ENCODE data around the gene RAD9A. TPM values are rescaled to one million over a fixed set of nuclear protein-coding genes. Genes with fewer than 3 reads are reported as not detected.
A peak's percentile ranks its signal among the peaks of the same experiment; 100 is the strongest.

Gene RAD9A
- total RNA-seq, 2 donors from 2014 or later: 22.6 to 49.4 TPM

DNA sequence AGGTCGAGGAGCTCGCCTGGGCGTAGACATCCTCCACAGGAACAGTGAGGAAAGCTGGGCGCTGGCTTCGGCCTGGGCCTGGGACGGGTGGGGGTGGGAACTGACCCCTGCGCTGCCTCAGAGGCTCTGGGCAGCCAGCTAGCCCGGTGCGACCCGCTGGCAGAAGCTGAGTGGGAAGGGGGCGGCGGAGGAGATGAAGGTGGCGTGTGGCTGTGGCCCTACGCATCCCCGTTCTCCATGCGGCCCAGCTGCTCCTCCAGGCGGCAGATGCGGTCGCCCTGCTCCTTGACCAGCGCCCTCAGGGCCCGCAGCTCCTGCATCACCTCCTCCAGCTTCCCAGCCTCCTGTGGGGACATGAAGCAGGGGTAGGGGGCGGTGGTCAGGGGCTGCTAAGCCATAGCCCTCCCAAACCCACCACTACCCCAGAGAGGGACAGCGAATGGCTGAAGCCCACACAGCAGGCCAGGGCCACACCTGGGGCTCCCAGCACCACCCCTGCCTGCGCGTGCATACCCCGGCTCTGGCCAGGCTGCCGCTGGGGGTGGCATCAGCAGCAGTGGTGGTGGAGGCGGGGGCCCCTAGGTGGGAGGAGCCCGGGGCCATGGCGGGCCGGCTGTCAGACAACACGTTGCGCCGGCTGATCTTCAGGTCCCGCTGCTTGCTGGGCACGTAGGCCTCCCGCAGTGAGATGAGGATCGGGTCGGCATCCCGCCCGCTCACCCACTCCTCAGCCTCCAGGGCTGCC is 46.5 kb downstream of the RAD9A start:
- H3K9me3 ChIP-seq: no peaks in the 10 kb centered on the region
- H3K27ac ChIP-seq: no peak overlapping the region
- intact Hi-C loops (cut with DNase I): no loop called here
- 84 to 100% methylated on average over 1 to 39 of the region's 41 CpGs for WGBS, 2 donors
- TF ChIP-seq POLR2A (IDR thresholded peaks at IDR 0.05) (no peak), CTCF (IDR thresholded peaks at IDR 0.05) (no peak)
- H3K4me3 ChIP-seq: no peak overlapping the region
- no peak for ATAC-seq
- peaks cover 11% of the 10 kb centered on the region for H3K4me1 ChIP-seq
- H3K36me3 ChIP-seq (replicated peaks in 1 of 2; ENCODE audit: insufficient read depth in 1 of 2, low read depth in 2 of 2): no peaks in the 10 kb centered on the region
- no peak for DNase-seq
- H3K27me3 ChIP-seq: no peaks in the 10 kb centered on the region

DNA sequence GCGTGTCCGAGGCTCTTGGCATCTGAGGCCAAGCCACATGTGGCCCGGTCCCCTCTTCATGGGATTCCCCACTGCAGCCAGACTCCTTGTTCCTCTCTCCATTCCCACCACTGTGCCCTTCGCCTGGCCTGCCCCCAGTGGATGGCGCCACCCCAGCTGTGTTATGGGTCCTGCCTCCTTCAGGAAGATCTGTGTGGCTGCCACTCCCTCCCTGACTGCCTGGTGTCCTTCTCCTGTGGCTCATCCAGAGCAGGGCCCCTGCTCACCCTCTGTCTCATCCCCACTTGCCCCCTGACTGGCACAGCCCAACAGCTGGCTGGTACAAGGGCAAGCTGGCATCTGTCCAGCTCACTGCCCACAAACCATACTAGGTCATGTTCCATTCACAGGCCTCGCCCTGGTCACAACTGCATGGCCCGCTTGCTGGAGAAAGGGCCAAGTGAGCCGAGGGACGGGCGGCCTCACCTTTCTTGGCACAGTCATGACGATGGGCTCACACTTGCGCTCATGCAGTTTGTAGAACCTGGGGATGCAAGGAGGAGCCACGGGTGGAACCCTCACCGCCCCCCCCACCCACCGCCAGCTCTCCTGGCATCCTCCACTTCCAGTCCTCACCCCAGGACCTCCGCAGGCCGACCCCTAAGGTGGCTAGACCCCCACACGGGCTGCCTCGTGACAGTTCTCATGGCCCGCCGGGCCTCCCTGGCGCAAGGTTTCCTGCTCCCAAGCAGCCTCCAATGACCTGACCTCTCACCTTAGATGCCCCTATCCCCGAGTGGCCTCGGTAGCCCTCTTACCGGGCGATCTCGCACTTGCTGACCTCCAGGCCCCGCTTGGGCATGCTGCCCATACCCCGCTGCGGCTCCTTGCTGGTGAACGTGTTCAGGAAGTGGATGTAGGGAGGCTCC is 47.8 kb downstream of the RAD9A start:
- H3K4me3 ChIP-seq: no peak overlapping the region
- peak in 2 of 4 donors; percentile 33 to 49 for DNase-seq
- TF ChIP-seq POLR2A (IDR thresholded peaks at IDR 0.05) (no peak), CTCF (IDR thresholded peaks at IDR 0.05) (peak in 1 of 7 experiments; percentile 9)
- 74 to 78% methylated on average over 18 to 31 of the region's 31 CpGs for WGBS, 2 donors
- H3K9me3 ChIP-seq: no peaks in the 10 kb centered on the region
- no peaks in the 10 kb centered on the region for H3K27me3 ChIP-seq
- peaks cover 18% of the 10 kb centered on the region for H3K4me1 ChIP-seq
- ATAC-seq: no peak
- H3K27ac ChIP-seq: no peak overlapping the region
- intact Hi-C loops (cut with DNase I): no loop called here
- no peaks in the 10 kb centered on the region for H3K36me3 ChIP-seq (replicated peaks in 1 of 2; ENCODE audit: insufficient read depth in 1 of 2, low read depth in 2 of 2)

DNA sequence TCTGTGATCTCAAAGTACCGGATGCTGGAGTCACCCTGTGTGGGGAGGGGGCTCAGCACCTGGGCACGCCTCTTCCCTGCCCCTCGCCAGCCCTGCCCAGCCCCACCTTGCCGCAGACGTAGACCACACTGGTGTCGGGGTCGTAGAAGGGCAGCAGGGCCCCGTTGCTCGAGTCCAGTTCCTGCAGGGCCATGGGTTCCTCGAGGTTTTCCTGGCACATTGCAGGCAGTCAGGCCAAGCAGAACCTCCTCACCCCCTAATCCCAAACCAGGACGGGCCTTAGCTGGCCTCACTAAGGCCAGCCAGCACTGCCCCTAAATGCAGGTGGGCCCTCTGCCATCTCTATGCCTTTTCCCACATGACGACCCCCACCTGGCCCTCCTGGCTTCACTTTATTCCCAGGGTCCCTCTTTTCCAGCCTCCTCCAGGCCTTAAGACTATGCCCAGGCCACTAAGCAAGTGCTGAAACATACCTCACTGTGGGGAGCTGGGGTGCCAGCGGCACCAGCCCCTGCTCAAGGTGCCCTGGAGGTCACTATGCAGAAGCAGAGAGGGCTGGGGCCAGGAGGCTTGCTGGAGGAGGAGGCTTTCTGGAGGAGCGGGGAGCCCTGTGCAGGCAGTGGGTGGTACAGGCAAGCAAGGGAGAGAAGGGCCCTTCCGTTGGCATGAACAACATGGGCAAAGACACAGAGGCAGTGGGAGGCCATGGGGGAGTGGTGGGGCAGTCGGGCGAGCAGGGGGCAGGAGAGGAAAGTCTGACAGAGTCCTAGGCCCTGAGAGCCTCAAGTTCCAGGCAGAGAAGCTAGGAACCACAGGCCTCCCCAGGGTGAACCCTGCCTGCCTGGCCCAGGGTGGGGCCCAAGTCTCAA is 48.7 kb downstream of the RAD9A start:
- H3K4me3 ChIP-seq: no peak overlapping the region
- H3K9me3 ChIP-seq: no peaks in the 10 kb centered on the region
- ATAC-seq: no peak
- peaks cover 21% of the 10 kb centered on the region for H3K4me1 ChIP-seq
- H3K36me3 ChIP-seq (replicated peaks in 1 of 2; ENCODE audit: insufficient read depth in 1 of 2, low read depth in 2 of 2): no peaks in the 10 kb centered on the region
- TF ChIP-seq POLR2A (IDR thresholded peaks at IDR 0.05): no peak
- TF ChIP-seq CTCF (IDR thresholded peaks at IDR 0.05): no peak
- WGBS, 2 donors: 78% methylated on average over 5 to 10 of the region's 17 CpGs
- no peaks in the 10 kb centered on the region for H3K27me3 ChIP-seq
- DNase-seq: no peak
- intact Hi-C loops (cut with DNase I): no loop called here
- H3K27ac ChIP-seq: peak overlapping the region in 1 of 4 donors; percentile 24

DNA sequence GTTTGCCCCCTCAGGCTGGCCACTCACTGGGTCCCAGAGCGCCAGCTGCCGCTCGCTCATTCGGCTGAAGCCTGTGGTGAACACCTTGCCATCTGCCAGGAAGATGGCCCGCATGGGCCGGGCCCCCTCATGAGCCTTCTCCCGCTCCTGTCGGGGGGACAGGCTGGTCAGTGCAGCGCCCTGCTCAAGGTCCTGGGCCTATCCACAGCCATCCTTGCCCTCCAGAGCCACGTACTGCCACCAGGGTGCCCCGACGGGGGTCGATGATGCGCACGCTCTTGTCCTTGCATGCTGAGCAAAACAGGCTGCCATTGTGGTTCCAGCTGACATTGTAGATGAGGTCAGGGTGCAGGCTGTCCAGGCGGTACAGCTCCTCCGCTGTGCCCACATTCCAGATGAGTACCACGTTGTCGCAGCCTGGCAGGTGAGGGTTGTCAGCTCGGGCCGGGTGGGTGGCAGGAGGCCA is 49.3 kb downstream of the RAD9A start:
- WGBS, 2 donors: 85 to 91% methylated on average over 8 to 21 of the region's 21 CpGs
- Histone ChIP-seq H3K4me1 (peaks cover 21% of the 10 kb centered on the region), H3K4me3 (no peak overlapping the region), H3K9me3 (no peaks in the 10 kb centered on the region), H3K27me3 (no peaks in the 10 kb centered on the region), H3K27ac (no peak overlapping the region), H3K36me3 (replicated peaks in 1 of 2; ENCODE audit: insufficient read depth in 1 of 2, low read depth in 2 of 2) (no peaks in the 10 kb centered on the region)
- ATAC-seq (no peak), DNase-seq (no peak)
- intact Hi-C loops (cut with DNase I): no loop called here
- TF ChIP-seq POLR2A (IDR thresholded peaks at IDR 0.05): no peak
- no peak for TF ChIP-seq CTCF (IDR thresholded peaks at IDR 0.05)

Measured in body of pancreas (tissue), 4 donors.